Endothelial cell of umbilical vein (primary cell): Measurements from ENCODE around the gene RPS24.

ENCODE experiments used
- CTCF ChIP-seq, 2 donors: IDR thresholded peaks; 1 replicate in 1 of 2; 2 replicates in 1 of 2; pipeline ENCODE4 v1.5.1; 2011; ENCODE audit warnings: low read length in 2 of 2, mild to moderate bottlenecking in 2 of 2, moderate library complexity in 2 of 2, control low read depth in 1 of 2, inconsistent platforms in 1 of 2, low read depth in 1 of 2; ENCODE audit not compliant: insufficient read depth in 1 of 2; ENCODE audit errors: extremely low read depth in 1 of 2
- EZH2 ChIP-seq: IDR thresholded peaks from 2 replicates; pipeline ENCODE4 v1.6.1; 2012; ENCODE audit warnings: borderline replicate concordance, low read depth, mild to moderate bottlenecking, moderate library complexity, low read length, inconsistent platforms; ENCODE audit not compliant: severe bottlenecking
- FOS ChIP-seq: IDR thresholded peaks from 2 replicates; pipeline ENCODE4 v1.6.1; 2011; ENCODE audit warnings: mild to moderate bottlenecking, low read length, moderate library complexity, borderline replicate concordance; ENCODE audit not compliant: insufficient read depth
- GATA2 ChIP-seq: IDR thresholded peaks from 2 replicates; pipeline ENCODE4 v1.7.0; 2011; ENCODE audit warnings: low read depth, mild to moderate bottlenecking, moderate library complexity, mixed read lengths, low read length; ENCODE audit not compliant: insufficient read length, insufficient read depth
- JUN ChIP-seq: IDR thresholded peaks from 2 replicates; pipeline ENCODE4 v1.6.1; 2011; ENCODE audit warnings: borderline replicate concordance, low read depth; ENCODE audit not compliant: insufficient read length, insufficient read depth
- MAX ChIP-seq: IDR thresholded peaks from 2 replicates; pipeline ENCODE4 v1.6.1; 2011; ENCODE audit not compliant: insufficient read depth, insufficient read length
- MYC ChIP-seq: IDR thresholded peaks from one replicate; pipeline ENCODE4 v1.6.1; 2011; ENCODE audit warnings: mild to moderate bottlenecking, low read depth, low read length
- POLR2A ChIP-seq: IDR thresholded peaks from 2 replicates; pipeline ENCODE4 v1.6.1; 2012; ENCODE audit warnings: low read depth, mild to moderate bottlenecking, control low read depth, low read length
- POLR2AphosphoS5 ChIP-seq: IDR thresholded peaks from 2 replicates; pipeline ENCODE4 v1.6.1; 2012; ENCODE audit warnings: low read depth, mild to moderate bottlenecking, control low read depth, low read length, moderate library complexity; ENCODE audit not compliant: insufficient read depth

- TF ChIP-seq CTCF (IDR thresholded peaks at IDR 0.05; ENCODE audit: extremely low read depth in 1 of 2, insufficient read depth in 1 of 2, low read depth in 1 of 2, low read length in 2 of 2) (no peak), JUN (no peak), POLR2AphosphoS5 (peak; percentile 99), MYC (peak; percentile 1), POLR2A (peak; percentile 99), EZH2 (no peak), MAX (peak; percentile 45), GATA2 (no peak), FOS (no peak)
Observed at GRCh38 chr10:78033637-78034470, at the start of gene RPS24.
